H1 (cell line): ENCODE results near the gene CSF1. TPM values are rescaled to one million over a fixed set of nuclear protein-coding genes. Genes with fewer than 3 reads are reported as not detected.

Experiments
- CTCF ChIA-PET: fragments of 300-600 bp; sonication (Branson Sonifier 250); formaldehyde crosslinking; loops from one replicate; lab custom pipeline; 2021; ENCODE audit not compliant: partially characterized antibody; lab: Charles Lee
- POLR2A ChIA-PET: fragments of 300-600 bp; sonication (Branson Sonifier 250); formaldehyde crosslinking; loops from one replicate; lab custom pipeline; 2021; ENCODE audit warnings: inconsistent platforms; ENCODE audit not compliant: partially characterized antibody; lab: Charles Lee
- DNase-seq, 2 experiments: peaks; one replicate each; pipeline versions ENCODE4 v3.0.0 to v3.0.0-alpha.2; 2010 to 2022; ENCODE audit warnings: low spot score in 2 of 2, low read depth in 1 of 2, mixed read lengths in 1 of 2
- FAIRE-seq: peaks from 2 replicates; lab custom pipeline; 2011; peaks lifted over from hg19 to GRCh38; lab: Jason Lieb, UNC
- H2AFZ ChIP-seq: 2 replicates; pipeline ENCODE4 v1.8.1; 2012; ENCODE audit warnings: low read length, inconsistent platforms
- H2AK5ac ChIP-seq: 2 replicates; pipeline ENCODE4 v1.6.1; 2013; ENCODE audit warnings: low read depth, low read length
- H2BK120ac ChIP-seq: replicated peaks from 2 replicates; pipeline ENCODE3; 2013; ENCODE audit warnings: low read depth, low read length, inconsistent platforms
- H2BK12ac ChIP-seq: 2 replicates; pipeline ENCODE4 v1.6.1; 2013; ENCODE audit warnings: low read depth, low read length
- H2BK15ac ChIP-seq: 2 replicates; pipeline ENCODE4 v1.6.1; 2013; ENCODE audit warnings: low read length
- H2BK20ac ChIP-seq: 2 replicates; pipeline ENCODE4 v1.6.1; 2013; ENCODE audit warnings: low read length
- H2BK5ac ChIP-seq: 2 replicates; pipeline ENCODE4 v1.6.1; 2013; ENCODE audit warnings: low read depth, low read length
- H3K14ac ChIP-seq: 2 replicates; pipeline ENCODE4 v1.6.1; 2013; ENCODE audit warnings: inconsistent platforms; ENCODE audit not compliant: insufficient read length
- H3K18ac ChIP-seq: 2 replicates; pipeline ENCODE4 v1.6.1; 2013; ENCODE audit warnings: low read length; ENCODE audit errors: extremely low read depth
- H3K23ac ChIP-seq: 2 replicates; pipeline ENCODE4 v1.6.1; 2013; ENCODE audit warnings: inconsistent platforms; ENCODE audit not compliant: insufficient read length
- H3K23me2 ChIP-seq: 2 replicates; pipeline ENCODE4 v1.6.1; 2013; ENCODE audit warnings: low read depth, low read length
- H3K27ac ChIP-seq: 2 replicates; pipeline ENCODE4 v1.6.1; 2011; ENCODE audit warnings: low read depth, low read length, inconsistent platforms
- H3K27me3 ChIP-seq, 4 experiments: replicated peaks in 1 of 4; 1 replicate in 1 of 4; 2 replicates in 3 of 4; pipeline versions ENCODE4 v1.6.1 to v1.8.1; 2011 to 2013; ENCODE audit warnings: low read length in 3 of 4, mild to moderate bottlenecking in 3 of 4, inconsistent platforms in 2 of 4, mixed read lengths in 2 of 4, moderate library complexity in 1 of 4; ENCODE audit not compliant: control insufficient read depth in 3 of 4, insufficient read depth in 3 of 4; ENCODE audit errors: extremely low read depth in 1 of 4
- H3K36me3 ChIP-seq, 4 experiments: 2 replicates each; pipeline versions ENCODE4 v1.6.1 to v1.8.1; 2011 to 2013; ENCODE audit warnings: mild to moderate bottlenecking in 4 of 4, low read length in 3 of 4, moderate library complexity in 2 of 4, control low read depth in 1 of 4, inconsistent platforms in 1 of 4; ENCODE audit not compliant: insufficient read depth in 4 of 4, control insufficient read depth in 2 of 4
- H3K4ac ChIP-seq: replicated peaks from 2 replicates; pipeline ENCODE3; 2013; ENCODE audit warnings: low read length, low read depth, mixed read lengths, inconsistent platforms; ENCODE audit not compliant: insufficient read length
- H3K4me1 ChIP-seq, 4 experiments: replicated peaks in 1 of 4; 1 replicate in 1 of 4; 2 replicates in 3 of 4; pipeline versions ENCODE4 v1.6.1 to v1.8.1; 2011 to 2013; ENCODE audit warnings: low read length in 3 of 4, inconsistent platforms in 2 of 4, mixed read lengths in 1 of 4; ENCODE audit not compliant: insufficient read depth in 4 of 4, control insufficient read depth in 3 of 4
- H3K4me2 ChIP-seq, 2 experiments: 2 replicates each; pipeline versions ENCODE4 v1.6.1 to v1.8.1; 2011 to 2013; ENCODE audit warnings: low read depth in 2 of 2, low read length in 2 of 2, control low read depth in 1 of 2, inconsistent platforms in 1 of 2, mild to moderate bottlenecking in 1 of 2; ENCODE audit not compliant: insufficient read depth in 1 of 2
- H3K4me3 ChIP-seq, 4 experiments: fragments of 200-600, 300-600 bp in 1 of 4; sonication (generic), shearing (Covaris generic), sonication (Bioruptor Twin) in 1 of 4; 2 replicates each; pipeline versions ENCODE4 v1.5.1 to v1.8.1; 2011 to 2016; ENCODE audit warnings: low read length in 4 of 4, low read depth in 3 of 4, control low read depth in 2 of 4, inconsistent platforms in 2 of 4, mild to moderate bottlenecking in 2 of 4, mixed read lengths in 1 of 4, moderate library complexity in 1 of 4; ENCODE audit not compliant: insufficient read depth in 2 of 4; ENCODE audit errors: extremely low read depth in 1 of 4
- H3K56ac ChIP-seq: replicated peaks from 2 replicates; pipeline ENCODE3; 2013; ENCODE audit warnings: low read depth, mild to moderate bottlenecking, mixed read lengths, low read length, inconsistent platforms; ENCODE audit not compliant: insufficient read length
- H3K79me1 ChIP-seq: 2 replicates; pipeline ENCODE4 v1.6.1; 2013; ENCODE audit warnings: low read depth, low read length, control low read depth
- H3K79me2 ChIP-seq, 2 experiments: 2 replicates each; pipeline versions ENCODE4 v1.6.1 to v1.8.1; 2012 to 2013; ENCODE audit warnings: low read length in 2 of 2, mild to moderate bottlenecking in 2 of 2, inconsistent platforms in 1 of 2; ENCODE audit not compliant: insufficient read depth in 2 of 2, control insufficient read depth in 1 of 2
- H3K9ac ChIP-seq, 4 experiments: replicated peaks in 1 of 4; 1 replicate in 1 of 4; 2 replicates in 3 of 4; pipeline versions ENCODE4 v1.6.1 to v1.8.1; 2011 to 2013; ENCODE audit warnings: low read depth in 3 of 4, low read length in 3 of 4, control low read depth in 2 of 4, mild to moderate bottlenecking in 2 of 4, moderate library complexity in 2 of 4, inconsistent platforms in 1 of 4; ENCODE audit errors: extremely low read depth in 1 of 4
- H3K9me3 ChIP-seq, 2 experiments: 2 replicates each; pipeline versions ENCODE4 v1.6.1 to v1.8.1; 2012 to 2013; ENCODE audit warnings: mild to moderate bottlenecking in 2 of 2, moderate library complexity in 2 of 2, control low read depth in 1 of 2, inconsistent platforms in 1 of 2, low read depth in 1 of 2, low read length in 1 of 2, mixed read lengths in 1 of 2; ENCODE audit not compliant: insufficient read depth in 2 of 2
- H4K20me1 ChIP-seq, 2 experiments: replicated peaks in 1 of 2; 2 replicates each; pipeline versions ENCODE3 to v1.8.1; 2011 to 2013; ENCODE audit warnings: inconsistent platforms in 2 of 2, low read length in 2 of 2, mild to moderate bottlenecking in 1 of 2; ENCODE audit not compliant: insufficient read depth in 2 of 2, control insufficient read depth in 1 of 2
- H4K5ac ChIP-seq: 2 replicates; pipeline ENCODE4 v1.6.1; 2013; ENCODE audit warnings: low read length, low read depth, mixed read lengths, inconsistent platforms; ENCODE audit not compliant: insufficient read length
- H4K8ac ChIP-seq: 2 replicates; pipeline ENCODE4 v1.8.0; 2013; ENCODE audit warnings: mild to moderate bottlenecking, moderate library complexity, low read length, inconsistent platforms; ENCODE audit not compliant: insufficient read depth; ENCODE audit errors: extremely low read depth
- H4K91ac ChIP-seq: replicated peaks from 2 replicates; pipeline ENCODE3; 2013; ENCODE audit warnings: low read length, mixed read lengths, inconsistent platforms; ENCODE audit not compliant: insufficient read length
- EZH2 ChIP-seq: fragments of 200-600 bp; sonication (generic); IDR thresholded peaks from 2 replicates; pipeline ENCODE4 v1.7.1; 2012; ENCODE audit warnings: low read depth, mild to moderate bottlenecking, moderate library complexity, low read length, inconsistent platforms; ENCODE audit not compliant: severe bottlenecking
- GABPA ChIP-seq: IDR thresholded peaks from 2 replicates; pipeline ENCODE4 v1.6.1; 2011; ENCODE audit warnings: mild to moderate bottlenecking, low read length, moderate library complexity, borderline replicate concordance; ENCODE audit not compliant: insufficient read depth
- HDAC2 ChIP-seq, 2 experiments: fragments of 300-600 bp in 1 of 2; sonication (generic) in 1 of 2; IDR thresholded peaks; 2 replicates each; pipeline ENCODE4 v1.6.1; 2011 to 2012; ENCODE audit warnings: low read depth in 2 of 2, low read length in 2 of 2, mild to moderate bottlenecking in 2 of 2, moderate library complexity in 2 of 2, borderline replicate concordance in 1 of 2, inconsistent platforms in 1 of 2
- HDAC6 ChIP-seq: IDR thresholded peaks from one replicate; pipeline ENCODE4 v1.7.1; 2012; ENCODE audit warnings: low read depth, mild to moderate bottlenecking, inconsistent platforms, low read length, moderate library complexity
- KDM4A ChIP-seq: IDR thresholded peaks from one replicate; pipeline ENCODE4 v1.7.1; 2012; ENCODE audit warnings: low read depth, mild to moderate bottlenecking, moderate library complexity, low read length, inconsistent platforms; ENCODE audit not compliant: severe bottlenecking
- NANOG ChIP-seq: IDR thresholded peaks from 2 replicates; pipeline ENCODE4 v1.6.1; 2011; ENCODE audit warnings: low read length, low read depth, mild to moderate bottlenecking, inconsistent platforms; ENCODE audit not compliant: insufficient read depth, poor library complexity, severe bottlenecking
- NRF1 ChIP-seq: IDR thresholded peaks from 2 replicates; pipeline ENCODE4 v1.6.1; 2011; ENCODE audit warnings: mild to moderate bottlenecking, low read depth, low read length, improper control_type of control experiment
- RAD21 ChIP-seq, 2 experiments: IDR thresholded peaks in 1 of 2; conservative IDR thresholded peaks in 1 of 2; 2 replicates each; pipeline ENCODE4 v1.6.1; 2011; ENCODE audit warnings: low read depth in 2 of 2, low read length in 2 of 2, improper control_type of control experiment in 1 of 2, inconsistent platforms in 1 of 2, mild to moderate bottlenecking in 1 of 2, moderate library complexity in 1 of 2
- RXRA ChIP-seq: IDR thresholded peaks from 2 replicates; pipeline ENCODE4 v1.6.1; 2011; ENCODE audit warnings: low read depth, mild to moderate bottlenecking, low read length, moderate library complexity; ENCODE audit not compliant: insufficient read depth
- SP2 ChIP-seq: IDR thresholded peaks from 2 replicates; pipeline ENCODE4 v1.6.1; 2012; ENCODE audit warnings: mild to moderate bottlenecking, low read length, inconsistent platforms
- ZNF274 ChIP-seq: IDR thresholded peaks from 2 replicates; pipeline ENCODE4 v1.7.0; 2012; ENCODE audit warnings: low read length, borderline replicate concordance; ENCODE audit errors: extremely low read depth
- WGBS, 2 experiments: shearing (Covaris generic) in 1 of 2; methylation state at CpG; one replicate each; pipeline versions ENCODE4 v1.1.6 to v1.1.7; 2013 to 2015; ENCODE audit warnings: low lambda C conversion rate in 2 of 2, mixed read lengths in 2 of 2, inconsistent platforms in 1 of 2, low coverage in 1 of 2, missing lambda C conversion rate in 1 of 2; ENCODE audit not compliant: insufficient replicate concordance in 2 of 2, insufficient coverage in 1 of 2, insufficient read length in 1 of 2; ENCODE audit errors: extremely low coverage in 1 of 2, missing lambda C conversion rate in 1 of 2; 5-methylcytosine and 5-hydroxymethylcytosine counted together
- polyA plus RNA-seq, 7 experiments: library from polyadenylated mRNA; depleted of rRNA in 3 of 7; stranded (reverse) in 5 of 7; unstranded in 2 of 7; fragments of >200 nt in 5 of 7; fragments of 200-250 nt in 2 of 7; gene quantifications; 1 replicate in 5 of 7; 2 replicates in 1 of 7; 4 replicates in 1 of 7; pipeline versions ENCODE4 v1.2.1 to v1.2.3, GENCODE V29; 2011 to 2013; ENCODE audit warnings: missing spikeins in 2 of 7, mixed read lengths in 2 of 7
- total RNA-seq: library from RNA; stranded (reverse); fragmentation: NEBNext Ultra II Directional; extraction: Animal tissue kit (Norgen Biotek cat#: 25700); gene quantifications from 2 replicates; pipeline ENCODE4 v1.2.1, GENCODE V29; 2021

CSF1 gene
- total and polyA plus RNA-seq, 2 of the 8 experiments (the other 6 are each of a cell fraction or from before 2014, with no cell fraction given): 3.3 to 5.4 TPM

DNA sequence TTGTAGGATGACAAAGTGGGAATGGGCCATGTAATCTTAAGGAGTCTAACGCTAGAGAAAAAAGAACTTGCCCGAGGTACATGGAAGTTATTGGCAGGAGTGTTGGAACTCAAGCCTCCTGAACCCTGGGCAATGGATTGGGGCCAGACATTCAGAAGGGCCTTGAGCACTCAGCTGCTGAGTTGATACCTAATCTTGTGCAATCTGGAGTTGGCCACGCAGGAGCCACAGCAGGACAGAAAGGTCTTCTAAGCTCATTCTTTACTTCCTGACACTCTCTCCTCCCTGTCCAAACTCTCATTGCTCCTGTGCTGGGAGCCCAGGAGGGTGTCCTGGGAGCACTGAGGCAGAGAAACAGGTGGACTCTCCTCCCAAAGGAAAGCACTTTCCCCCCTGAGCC, 25.1 kb upstream of the CSF1 start:
- FAIRE-seq (no peak), DNase-seq (no peak)
- Histone ChIP-seq H3K4ac (no peak overlapping the region), H3K14ac (no peak overlapping the region), H3K36me3 (no peaks in the 10 kb centered on the region), H3K27ac (no peak overlapping the region), H4K91ac (no peak overlapping the region), H3K4me1 (peaks cover 0 to 3% (median under 1%) of the 10 kb centered on the region in 4 experiments; a peak in 3 of 7 replicates), H2BK5ac (no peak overlapping the region), H2AK5ac (no peak overlapping the region), H3K9ac (no peak overlapping the region), H2AFZ (no peak overlapping the region), H2BK15ac (no peak overlapping the region), H4K5ac (no peak overlapping the region), H3K9me3 (no peaks in the 10 kb centered on the region), H3K4me3 (no peak overlapping the region), H3K27me3 (no peaks in the 10 kb centered on the region; a peak in 1 of 7 replicates), H3K79me1 (no peaks in the 10 kb centered on the region), H3K79me2 (no peaks in the 10 kb centered on the region), H3K23ac (no peak overlapping the region), H3K4me2 (no peak overlapping the region), H3K56ac (no peak overlapping the region), H2BK120ac (no peak overlapping the region), H2BK20ac (no peak overlapping the region), H4K8ac (no peak overlapping the region), H3K23me2 (no peaks in the 10 kb centered on the region), H3K18ac (no peak overlapping the region), H2BK12ac (no peak overlapping the region), H4K20me1 (no peaks in the 10 kb centered on the region)
- TF ChIP-seq KDM4A (no peak), SP2 (no peak), GABPA (no peak), RAD21 (IDR thresholded peaks at IDR 0.05 in 1 of 2, conservative IDR thresholded peaks at IDR 0.05 in 1 of 2; ENCODE audit: low read depth in 2 of 2, low read length in 2 of 2) (no peak), ZNF274 (no peak), NANOG (no peak), RXRA (no peak), EZH2 (no peak), NRF1 (no peak), HDAC2 (IDR thresholded peaks at IDR 0.05; ENCODE audit: borderline replicate concordance in 1 of 2, low read depth in 2 of 2, low read length in 2 of 2) (no peak), HDAC6 (no peak)
- CTCF ChIA-PET: interaction anchor here (2.2 to 4.0 kb wide), 2 partner anchors 18 to 110 kb away, joined by 9 to 22 read pairs; no protein-coding TSS in a partner anchor
- 86% methylated on average over 3 of the region's 3 CpGs; no CpG with 5 or more reads in 1 of the 2 experiments for WGBS, 2 experiments
- POLR2A ChIA-PET: interaction anchor here (1.0 kb wide), 1 partner anchor 9 kb away, joined by 3 read pairs; no protein-coding TSS in a partner anchor
